GM12878 (cell line): Measurements from ENCODE around the gene SBF1. TPM values are rescaled to one million over a fixed set of nuclear protein-coding genes. Genes with fewer than 3 reads are reported as not detected.

Experiments used
- ATAC-seq: fragments of 200-7000 bp; cut with Tn5 transposase; 3 replicates; pipeline ENCODE4 v1.9.1; 2020; ENCODE audit warnings: mild to moderate bottlenecking, moderate library complexity
- BruUV-seq: library from RNA; stranded (reverse); fragments of 400-500 nt; replicated peaks from 2 replicates; lab custom pipeline; 2021; lab: Mats Ljungman, UMichigan
- CTCF ChIA-PET: fragments of 300-600 bp; sonication (Branson Sonifier 250); formaldehyde crosslinking; extraction: SDS; loops from one replicate; lab custom pipeline; 2021; ENCODE audit warnings: inconsistent platforms; lab: Yijun Ruan, JAX
- POLR2A ChIA-PET: fragments of 350-600 bp; formaldehyde crosslinking; extraction: SDS; loops from one replicate; lab custom pipeline; 2021; ENCODE audit warnings: inconsistent platforms; lab: Charles Lee
- RAD21 ChIA-PET: fragments of 300-600 bp; sonication (Branson Sonifier 250); formaldehyde crosslinking; loops from one replicate; lab custom pipeline; 2023; ENCODE audit warnings: antibody characterized with exemption; ENCODE audit not compliant: unreplicated experiment; lab: Charles Lee
- SMC1A ChIA-PET: fragments of 300-600 bp; sonication (Branson Sonifier 250); formaldehyde crosslinking; loops from one replicate; lab custom pipeline; 2023; ENCODE audit not compliant: unreplicated experiment, uncharacterized antibody; lab: Charles Lee
- DNase-seq: peaks from one replicate; pipeline ENCODE4 v3.0.0-alpha.2; 2011; ENCODE audit warnings: low read depth, low spot score
- FAIRE-seq: peaks from 3 replicates; lab custom pipeline; 2011; peaks lifted over from hg19 to GRCh38; lab: Jason Lieb, UNC
- H2AFZ ChIP-seq: 2 replicates; pipeline ENCODE4 v1.6.0; 2011; ENCODE audit warnings: low read depth, low read length, control low read depth; ENCODE audit not compliant: control insufficient read depth
- H3K27ac ChIP-seq: 2 replicates; pipeline ENCODE4 v1.5.1; 2011; ENCODE audit warnings: control low read depth; ENCODE audit not compliant: control insufficient read depth, insufficient read depth
- H3K27me3 ChIP-seq, 2 experiments: replicated peaks in 1 of 2; 2 replicates each; pipeline versions ENCODE4 v1.6.0 to v1.6.1; 2011; ENCODE audit warnings: low read length in 1 of 2; ENCODE audit not compliant: control insufficient read depth in 2 of 2, insufficient read depth in 2 of 2
- H3K36me3 ChIP-seq, 2 experiments: 2 replicates each; pipeline ENCODE4 v1.5.1; 2011; ENCODE audit warnings: low read length in 1 of 2; ENCODE audit not compliant: control insufficient read depth in 2 of 2, insufficient read depth in 2 of 2
- H3K4me1 ChIP-seq: 2 replicates; pipeline ENCODE4 v1.6.1; 2011; ENCODE audit warnings: mild to moderate bottlenecking, low read length, moderate library complexity, mixed read lengths; ENCODE audit not compliant: control insufficient read depth, insufficient read depth
- H3K4me2 ChIP-seq: 2 replicates; pipeline ENCODE4 v1.6.0; 2011; ENCODE audit warnings: control low read depth; ENCODE audit not compliant: control insufficient read depth, insufficient read depth
- H3K4me3 ChIP-seq: fragments of 200-600 bp; sonication (generic); 2 replicates; pipeline ENCODE4 v1.5.1; 2016
- H3K79me2 ChIP-seq: 2 replicates; pipeline ENCODE4 v1.6.0; 2011; ENCODE audit warnings: low read length; ENCODE audit not compliant: control insufficient read depth, insufficient read depth
- H3K9ac ChIP-seq: 2 replicates; pipeline ENCODE4 v1.8.0; 2011; ENCODE audit warnings: low read length, control low read depth, mixed read lengths; ENCODE audit not compliant: control insufficient read depth, insufficient read depth
- H3K9me3 ChIP-seq: replicated peaks from 3 replicates; pipeline ENCODE4 v1.5.1; 2011; ENCODE audit warnings: mild to moderate bottlenecking, low read length; ENCODE audit not compliant: control insufficient read depth, insufficient read depth
- H4K20me1 ChIP-seq: 2 replicates; pipeline ENCODE4 v1.6.0; 2011; ENCODE audit not compliant: control insufficient read depth, insufficient read depth
- EP300 ChIP-seq, 2 experiments: fragments of 150-350 bp in 1 of 2; IDR thresholded peaks; 2 replicates each; pipeline ENCODE4 v1.6.1; 2011 to 2012; ENCODE audit warnings: low read depth in 2 of 2, low read length in 2 of 2, borderline replicate concordance in 1 of 2, improper control_type of control experiment in 1 of 2, inconsistent platforms in 1 of 2; ENCODE audit not compliant: control insufficient read depth in 1 of 2
- NFYB ChIP-seq: IDR thresholded peaks from 2 replicates; pipeline ENCODE4 v1.6.1; 2011; ENCODE audit warnings: low read depth, mild to moderate bottlenecking, low read length, improper control_type of control experiment, moderate library complexity; ENCODE audit not compliant: insufficient read depth
- SIX5 ChIP-seq: IDR thresholded peaks from 2 replicates; pipeline ENCODE4 v1.6.1; 2011; ENCODE audit warnings: mild to moderate bottlenecking, low read depth, low read length, moderate library complexity; ENCODE audit not compliant: severe bottlenecking
- SMAD1 ChIP-seq: fragments of 450-650 bp; IDR thresholded peaks from 2 replicates; pipeline ENCODE4 v1.6.1; 2018; ENCODE audit warnings: mild to moderate bottlenecking, low read depth; ENCODE audit not compliant: partially characterized antibody
- SP1 ChIP-seq: IDR thresholded peaks from one replicate; pipeline ENCODE4 v1.6.1; 2011; ENCODE audit warnings: low read depth, low read length
- SRF ChIP-seq, 2 experiments: IDR thresholded peaks; 2 replicates each; pipeline ENCODE4 v1.6.1; 2011; ENCODE audit warnings: low read depth in 2 of 2, low read length in 2 of 2, mild to moderate bottlenecking in 1 of 2, moderate library complexity in 1 of 2
- TARDBP ChIP-seq: IDR thresholded peaks from 2 replicates; pipeline ENCODE4 v1.6.1; 2016; ENCODE audit warnings: borderline replicate concordance
- TBL1XR1 ChIP-seq: IDR thresholded peaks from 2 replicates; pipeline ENCODE4 v1.6.1; 2012; ENCODE audit warnings: low read depth, low read length, improper control_type of control experiment
- WGBS: methylation state at CpG from one replicate; pipeline ENCODE4 v1.1.6; 2016; ENCODE audit warnings: low lambda C conversion rate; ENCODE audit not compliant: insufficient replicate concordance, insufficient coverage; ENCODE audit errors: missing lambda C conversion rate; 5-methylcytosine and 5-hydroxymethylcytosine counted together
- in situ Hi-C: fragments of 300-500 bp; cut with MboI; formaldehyde crosslinking; loops from 9 replicates; pipeline ENCODE4 v1.14.3; 2018; ENCODE audit warnings: mixed read lengths
- intact Hi-C: fragments of 100-400 bp; cut with micrococcal nuclease; formaldehyde crosslinking; loops from one replicate; pipeline ENCODE4 v1.14.2; 2022; ENCODE audit not compliant: unreplicated experiment
- polyA plus RNA-seq, 11 experiments: library from polyadenylated mRNA; depleted of rRNA in 4 of 11; unstranded in 6 of 11; stranded (reverse) in 5 of 11; fragments of >200 nt; fragmentation: Nextera tagmentation in 4 of 11; fragmentation: Illumina TruSeq in 1 of 11; extraction: Ambion mirVana in 4 of 11; extraction: Trizol in 1 of 11; gene quantifications; 1 replicate in 1 of 11; 2 replicates in 10 of 11; pipeline versions ENCODE4 v1.2.1 to v1.2.3, GENCODE V29; 2011 to 2016; ENCODE audit warnings: inconsistent platforms in 2 of 11, missing spikeins in 2 of 11, low read depth in 1 of 11
- total RNA-seq, 4 experiments: library from RNA; depleted of rRNA in 3 of 4; stranded (reverse); fragments of >200 nt in 3 of 4; fragmentation: Illumina TruSeq in 1 of 4; extraction: Trizol in 1 of 4; gene quantifications; 2 replicates each; pipeline versions ENCODE4 v1.2.1 to v1.2.3, GENCODE V29; 2013 to 2021
- TF ChIP-seq, protein P1 (sequence below): fragments of 450-650 bp; IDR thresholded peaks from 2 replicates; pipeline ENCODE4 v1.6.1; 2017; ENCODE audit warnings: mild to moderate bottlenecking

The SBF1 gene
- total and polyA plus RNA-seq, 10 of the 15 experiments (the other 5 are each of a cell fraction or from before 2014, with no cell fraction given): 0.23 to 95.0 (median 17.8) TPM

GRCh38 chr22:50461536-50461935 is 13.3 kb downstream of the SBF1 start:
- WGBS: 96% methylated on average over 20 of the region's 26 CpGs
- no peak for FAIRE-seq
- no peaks in the 10 kb centered on the region for H3K79me2 ChIP-seq
- H3K27ac ChIP-seq: no peak overlapping the region
- POLR2A ChIA-PET: no interaction called here
- no peak overlapping the region for H3K4me3 ChIP-seq
- no peaks in the 10 kb centered on the region for H3K4me1 ChIP-seq
- TF ChIP-seq NFYB (no peak), SMAD1 (no peak), EP300 (IDR thresholded peaks at IDR 0.05; ENCODE audit: borderline replicate concordance in 1 of 2, control insufficient read depth in 1 of 2, low read depth in 2 of 2, low read length in 2 of 2) (no peak), TBL1XR1 (no peak), TARDBP (no peak), SRF (IDR thresholded peaks at IDR 0.05; ENCODE audit: low read depth in 2 of 2, low read length in 2 of 2) (no peak), SP1 (no peak), SIX5 (no peak)
- TF ChIP-seq, protein P1, sequence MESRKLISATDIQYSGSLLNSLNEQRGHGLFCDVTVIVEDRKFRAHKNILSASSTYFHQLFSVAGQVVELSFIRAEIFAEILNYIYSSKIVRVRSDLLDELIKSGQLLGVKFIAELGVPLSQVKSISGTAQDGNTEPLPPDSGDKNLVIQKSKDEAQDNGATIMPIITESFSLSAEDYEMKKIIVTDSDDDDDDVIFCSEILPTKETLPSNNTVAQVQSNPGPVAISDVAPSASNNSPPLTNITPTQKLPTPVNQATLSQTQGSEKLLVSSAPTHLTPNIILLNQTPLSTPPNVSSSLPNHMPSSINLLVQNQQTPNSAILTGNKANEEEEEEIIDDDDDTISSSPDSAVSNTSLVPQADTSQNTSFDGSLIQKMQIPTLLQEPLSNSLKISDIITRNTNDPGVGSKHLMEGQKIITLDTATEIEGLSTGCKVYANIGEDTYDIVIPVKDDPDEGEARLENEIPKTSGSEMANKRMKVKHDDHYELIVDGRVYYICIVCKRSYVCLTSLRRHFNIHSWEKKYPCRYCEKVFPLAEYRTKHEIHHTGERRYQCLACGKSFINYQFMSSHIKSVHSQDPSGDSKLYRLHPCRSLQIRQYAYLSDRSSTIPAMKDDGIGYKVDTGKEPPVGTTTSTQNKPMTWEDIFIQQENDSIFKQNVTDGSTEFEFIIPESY: no peak
- intact Hi-C loops (no loop called here), in situ Hi-C loops (no loop called here)
- BruUV-seq: no TSS peak
- peaks cover 11 to 60% of the 10 kb centered on the region in 2 experiments for H3K36me3 ChIP-seq
- CTCF ChIA-PET: no interaction called here
- no peak overlapping the region for H3K4me2 ChIP-seq
- DNase-seq: no peak
- H3K9ac ChIP-seq: no peak overlapping the region
- no peaks in the 10 kb centered on the region for H3K27me3 ChIP-seq
- RAD21 ChIA-PET: no interaction called here
- ATAC-seq: no peak
- no peaks in the 10 kb centered on the region for H3K9me3 ChIP-seq
- no peak overlapping the region for H2AFZ ChIP-seq
- H4K20me1 ChIP-seq: no peaks in the 10 kb centered on the region
- SMC1A ChIA-PET: no interaction called here
